H1 (cell line): ENCODE results near the gene CREB3L4. TPM values are rescaled to one million over a fixed set of nuclear protein-coding genes. Genes with fewer than 3 reads are reported as not detected.
A peak's percentile ranks its signal among the peaks of the same experiment; 100 is the strongest.

Experiments
- GABPA ChIP-seq: IDR thresholded peaks from 2 replicates; pipeline ENCODE4 v1.6.1; 2011; ENCODE audit warnings: mild to moderate bottlenecking, low read length, moderate library complexity, borderline replicate concordance; ENCODE audit not compliant: insufficient read depth
- JUND ChIP-seq: IDR thresholded peaks from 2 replicates; pipeline ENCODE4 v1.6.1; 2011; ENCODE audit warnings: mild to moderate bottlenecking, improper control_type of control experiment, low read length
- RBBP5 ChIP-seq: IDR thresholded peaks from 2 replicates; pipeline ENCODE4 v1.7.1; 2012; ENCODE audit warnings: low read depth, mild to moderate bottlenecking, inconsistent platforms, low read length, moderate library complexity, borderline replicate concordance
- SP2 ChIP-seq: IDR thresholded peaks from 2 replicates; pipeline ENCODE4 v1.6.1; 2012; ENCODE audit warnings: mild to moderate bottlenecking, low read length, inconsistent platforms
- SP4 ChIP-seq: IDR thresholded peaks from 2 replicates; pipeline ENCODE4 v1.6.1; 2012; ENCODE audit warnings: low read length, inconsistent platforms
- TAF1 ChIP-seq: IDR thresholded peaks from 2 replicates; pipeline ENCODE4 v1.6.1; 2011; ENCODE audit warnings: mild to moderate bottlenecking, low read depth, low read length
- TEAD4 ChIP-seq: IDR thresholded peaks from 2 replicates; pipeline ENCODE4 v1.6.1; 2012; ENCODE audit warnings: low read depth, low read length, inconsistent platforms, mixed read lengths
- polyA plus RNA-seq, 7 experiments: library from polyadenylated mRNA; depleted of rRNA in 3 of 7; stranded (reverse) in 5 of 7; unstranded in 2 of 7; fragments of >200 nt in 5 of 7; fragments of 200-250 nt in 2 of 7; gene quantifications; 1 replicate in 5 of 7; 2 replicates in 1 of 7; 4 replicates in 1 of 7; pipeline versions ENCODE4 v1.2.1 to v1.2.3, GENCODE V29; 2011 to 2013; ENCODE audit warnings: missing spikeins in 2 of 7, mixed read lengths in 2 of 7
- total RNA-seq: library from RNA; stranded (reverse); fragmentation: NEBNext Ultra II Directional; extraction: Animal tissue kit (Norgen Biotek cat#: 25700); gene quantifications from 2 replicates; pipeline ENCODE4 v1.2.1, GENCODE V29; 2021
- TF ChIP-seq, protein P1 (sequence below): fragments of 300-600 bp; sonication (generic); IDR thresholded peaks from 2 replicates; pipeline ENCODE4 v1.7.1; 2012; ENCODE audit warnings: low read length, moderate library complexity, mild to moderate bottlenecking, inconsistent platforms; ENCODE audit not compliant: insufficient replicate concordance
- TF ChIP-seq, protein P2 (sequence below): IDR thresholded peaks from 2 replicates; pipeline ENCODE4 v1.6.1; 2012; ENCODE audit warnings: inconsistent platforms

Gene CREB3L4
- total and polyA plus RNA-seq, 2 of the 8 experiments (the other 6 are each of a cell fraction or from before 2014, with no cell fraction given): 34.4 to 54.0 TPM

DNA sequence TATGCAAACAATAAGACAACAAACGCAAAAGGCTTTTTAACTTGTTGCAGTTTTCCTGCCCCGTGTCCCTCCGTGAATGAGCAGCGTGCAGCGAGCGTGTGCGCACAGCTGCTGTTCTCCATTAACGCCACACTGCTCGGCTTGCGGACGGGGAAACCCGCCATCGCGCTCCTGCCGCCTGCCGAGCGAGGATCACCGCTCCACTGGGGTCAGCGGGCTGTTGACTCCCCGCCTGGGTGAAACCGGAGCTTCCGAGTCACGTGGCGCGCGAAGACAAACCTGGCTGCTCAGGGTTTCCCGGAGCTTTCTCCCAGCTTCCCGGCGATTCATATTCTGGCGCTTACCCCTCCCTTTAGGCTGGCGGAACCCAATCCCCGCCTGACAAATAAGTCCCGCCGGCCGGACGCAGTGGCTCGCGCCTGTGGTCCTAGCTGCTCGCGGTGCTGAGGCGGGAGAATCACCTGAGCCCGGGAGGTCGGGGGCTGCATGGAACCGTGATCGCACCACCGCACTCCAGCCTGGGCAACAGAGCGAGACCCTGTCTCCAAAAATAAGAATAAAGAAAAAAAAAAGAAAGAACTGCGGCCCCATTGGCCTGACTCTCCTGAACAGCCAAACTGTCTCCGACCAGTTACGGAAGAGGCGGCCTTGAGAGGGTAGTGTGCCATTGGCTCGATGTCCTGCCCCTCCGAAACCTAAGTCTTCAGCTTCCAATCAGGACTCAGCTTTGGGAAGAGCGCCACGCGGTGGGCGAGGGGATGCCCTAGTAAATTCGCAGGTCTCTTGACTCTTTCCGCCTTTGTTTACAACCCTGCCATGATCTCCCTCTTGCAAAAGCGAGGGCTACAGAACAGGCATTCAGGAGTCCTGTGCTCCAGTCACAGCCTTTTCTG, at the start of gene CREB3L4 (continued):
- TF ChIP-seq SP2 (peak; percentile 69), RBBP5 (peak; percentile 74), SP4 (peak; percentile 74; the same call in 1 of the 2 replicates), TAF1 (peak; percentile 87), JUND (no peak), GABPA (no peak), TEAD4 (no peak)
- TF ChIP-seq, protein P1, sequence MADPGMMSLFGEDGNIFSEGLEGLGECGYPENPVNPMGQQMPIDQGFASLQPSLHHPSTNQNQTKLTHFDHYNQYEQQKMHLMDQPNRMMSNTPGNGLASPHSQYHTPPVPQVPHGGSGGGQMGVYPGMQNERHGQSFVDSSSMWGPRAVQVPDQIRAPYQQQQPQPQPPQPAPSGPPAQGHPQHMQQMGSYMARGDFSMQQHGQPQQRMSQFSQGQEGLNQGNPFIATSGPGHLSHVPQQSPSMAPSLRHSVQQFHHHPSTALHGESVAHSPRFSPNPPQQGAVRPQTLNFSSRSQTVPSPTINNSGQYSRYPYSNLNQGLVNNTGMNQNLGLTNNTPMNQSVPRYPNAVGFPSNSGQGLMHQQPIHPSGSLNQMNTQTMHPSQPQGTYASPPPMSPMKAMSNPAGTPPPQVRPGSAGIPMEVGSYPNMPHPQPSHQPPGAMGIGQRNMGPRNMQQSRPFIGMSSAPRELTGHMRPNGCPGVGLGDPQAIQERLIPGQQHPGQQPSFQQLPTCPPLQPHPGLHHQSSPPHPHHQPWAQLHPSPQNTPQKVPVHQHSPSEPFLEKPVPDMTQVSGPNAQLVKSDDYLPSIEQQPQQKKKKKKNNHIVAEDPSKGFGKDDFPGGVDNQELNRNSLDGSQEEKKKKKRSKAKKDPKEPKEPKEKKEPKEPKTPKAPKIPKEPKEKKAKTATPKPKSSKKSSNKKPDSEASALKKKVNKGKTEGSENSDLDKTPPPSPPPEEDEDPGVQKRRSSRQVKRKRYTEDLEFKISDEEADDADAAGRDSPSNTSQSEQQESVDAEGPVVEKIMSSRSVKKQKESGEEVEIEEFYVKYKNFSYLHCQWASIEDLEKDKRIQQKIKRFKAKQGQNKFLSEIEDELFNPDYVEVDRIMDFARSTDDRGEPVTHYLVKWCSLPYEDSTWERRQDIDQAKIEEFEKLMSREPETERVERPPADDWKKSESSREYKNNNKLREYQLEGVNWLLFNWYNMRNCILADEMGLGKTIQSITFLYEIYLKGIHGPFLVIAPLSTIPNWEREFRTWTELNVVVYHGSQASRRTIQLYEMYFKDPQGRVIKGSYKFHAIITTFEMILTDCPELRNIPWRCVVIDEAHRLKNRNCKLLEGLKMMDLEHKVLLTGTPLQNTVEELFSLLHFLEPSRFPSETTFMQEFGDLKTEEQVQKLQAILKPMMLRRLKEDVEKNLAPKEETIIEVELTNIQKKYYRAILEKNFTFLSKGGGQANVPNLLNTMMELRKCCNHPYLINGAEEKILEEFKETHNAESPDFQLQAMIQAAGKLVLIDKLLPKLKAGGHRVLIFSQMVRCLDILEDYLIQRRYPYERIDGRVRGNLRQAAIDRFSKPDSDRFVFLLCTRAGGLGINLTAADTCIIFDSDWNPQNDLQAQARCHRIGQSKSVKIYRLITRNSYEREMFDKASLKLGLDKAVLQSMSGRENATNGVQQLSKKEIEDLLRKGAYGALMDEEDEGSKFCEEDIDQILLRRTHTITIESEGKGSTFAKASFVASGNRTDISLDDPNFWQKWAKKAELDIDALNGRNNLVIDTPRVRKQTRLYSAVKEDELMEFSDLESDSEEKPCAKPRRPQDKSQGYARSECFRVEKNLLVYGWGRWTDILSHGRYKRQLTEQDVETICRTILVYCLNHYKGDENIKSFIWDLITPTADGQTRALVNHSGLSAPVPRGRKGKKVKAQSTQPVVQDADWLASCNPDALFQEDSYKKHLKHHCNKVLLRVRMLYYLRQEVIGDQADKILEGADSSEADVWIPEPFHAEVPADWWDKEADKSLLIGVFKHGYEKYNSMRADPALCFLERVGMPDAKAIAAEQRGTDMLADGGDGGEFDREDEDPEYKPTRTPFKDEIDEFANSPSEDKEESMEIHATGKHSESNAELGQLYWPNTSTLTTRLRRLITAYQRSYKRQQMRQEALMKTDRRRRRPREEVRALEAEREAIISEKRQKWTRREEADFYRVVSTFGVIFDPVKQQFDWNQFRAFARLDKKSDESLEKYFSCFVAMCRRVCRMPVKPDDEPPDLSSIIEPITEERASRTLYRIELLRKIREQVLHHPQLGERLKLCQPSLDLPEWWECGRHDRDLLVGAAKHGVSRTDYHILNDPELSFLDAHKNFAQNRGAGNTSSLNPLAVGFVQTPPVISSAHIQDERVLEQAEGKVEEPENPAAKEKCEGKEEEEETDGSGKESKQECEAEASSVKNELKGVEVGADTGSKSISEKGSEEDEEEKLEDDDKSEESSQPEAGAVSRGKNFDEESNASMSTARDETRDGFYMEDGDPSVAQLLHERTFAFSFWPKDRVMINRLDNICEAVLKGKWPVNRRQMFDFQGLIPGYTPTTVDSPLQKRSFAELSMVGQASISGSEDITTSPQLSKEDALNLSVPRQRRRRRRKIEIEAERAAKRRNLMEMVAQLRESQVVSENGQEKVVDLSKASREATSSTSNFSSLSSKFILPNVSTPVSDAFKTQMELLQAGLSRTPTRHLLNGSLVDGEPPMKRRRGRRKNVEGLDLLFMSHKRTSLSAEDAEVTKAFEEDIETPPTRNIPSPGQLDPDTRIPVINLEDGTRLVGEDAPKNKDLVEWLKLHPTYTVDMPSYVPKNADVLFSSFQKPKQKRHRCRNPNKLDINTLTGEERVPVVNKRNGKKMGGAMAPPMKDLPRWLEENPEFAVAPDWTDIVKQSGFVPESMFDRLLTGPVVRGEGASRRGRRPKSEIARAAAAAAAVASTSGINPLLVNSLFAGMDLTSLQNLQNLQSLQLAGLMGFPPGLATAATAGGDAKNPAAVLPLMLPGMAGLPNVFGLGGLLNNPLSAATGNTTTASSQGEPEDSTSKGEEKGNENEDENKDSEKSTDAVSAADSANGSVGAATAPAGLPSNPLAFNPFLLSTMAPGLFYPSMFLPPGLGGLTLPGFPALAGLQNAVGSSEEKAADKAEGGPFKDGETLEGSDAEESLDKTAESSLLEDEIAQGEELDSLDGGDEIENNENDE: no peak
- TF ChIP-seq, protein P2, sequence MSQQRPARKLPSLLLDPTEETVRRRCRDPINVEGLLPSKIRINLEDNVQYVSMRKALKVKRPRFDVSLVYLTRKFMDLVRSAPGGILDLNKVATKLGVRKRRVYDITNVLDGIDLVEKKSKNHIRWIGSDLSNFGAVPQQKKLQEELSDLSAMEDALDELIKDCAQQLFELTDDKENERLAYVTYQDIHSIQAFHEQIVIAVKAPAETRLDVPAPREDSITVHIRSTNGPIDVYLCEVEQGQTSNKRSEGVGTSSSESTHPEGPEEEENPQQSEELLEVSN: peak; percentile 83
